GM11168 (cell line): ENCODE data around the gene SMG7.

Source experiments
- in situ Hi-C: fragments of 300-500 bp; cut with MboI; formaldehyde crosslinking; loops from one replicate; pipeline ENCODE4 v1.12.0; 2022; ENCODE audit warnings: low sequenced_read_pairs; ENCODE audit not compliant: unreplicated experiment

The SMG7 gene

GRCh38 chr1:183498342-183498991 is 26.2 kb downstream of the SMG7 start:
- in situ Hi-C loops: no loop called here

DNA sequence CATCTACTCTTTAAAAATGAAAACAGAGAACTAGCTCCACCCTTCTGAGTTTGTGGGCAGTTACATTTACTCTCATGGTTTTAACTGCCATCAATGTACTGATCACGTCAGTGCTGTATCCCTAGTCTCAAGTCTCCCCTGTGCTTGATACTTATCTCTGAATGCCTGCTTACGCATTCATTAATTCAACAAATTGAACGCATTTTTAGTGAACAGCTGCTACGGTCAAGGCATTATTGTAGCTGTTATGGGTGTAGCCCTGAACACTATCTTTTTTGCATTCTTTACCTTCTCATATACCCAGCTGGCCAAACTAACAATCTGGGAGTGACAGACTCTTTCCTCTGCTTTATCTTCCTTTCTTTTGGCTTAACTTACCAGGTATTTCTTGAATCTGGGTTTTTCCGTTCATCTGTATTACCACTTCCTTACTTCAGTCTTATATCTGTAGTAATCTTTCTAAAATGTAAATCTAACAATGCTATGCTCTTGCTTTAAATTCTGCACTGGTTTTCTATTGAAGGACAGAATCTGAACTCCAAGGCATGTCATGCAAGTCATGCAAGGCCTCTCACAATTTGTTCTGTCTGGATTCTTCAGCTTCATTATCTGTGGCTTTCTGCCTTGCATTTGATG is 33.3 kb downstream of the SMG7 start:
- in situ Hi-C loops: no loop called here

DNA sequence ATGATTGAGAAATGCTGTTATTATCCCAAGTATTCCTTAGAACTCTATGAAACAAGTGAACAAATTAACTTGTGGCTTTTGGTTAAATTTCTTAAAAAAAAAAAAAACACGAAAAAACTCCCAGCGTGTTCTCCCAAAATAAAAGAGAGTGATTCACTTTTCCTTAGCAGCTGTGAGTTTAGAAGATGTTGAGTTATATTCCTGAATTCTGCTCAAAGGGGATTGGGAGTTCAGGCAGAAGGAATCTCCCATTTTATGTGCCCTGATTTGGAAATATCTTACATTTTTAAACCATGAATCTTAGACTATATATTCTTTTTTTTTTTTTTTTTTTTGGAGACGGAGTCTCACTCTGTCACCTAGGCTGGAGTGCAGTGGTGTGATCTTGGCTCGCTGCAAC is 34.3 kb downstream of the SMG7 start:
- in situ Hi-C loops: no loop called here

- in situ Hi-C loops: no loop called here
Measured at GRCh38 chr1:183508694-183509093, 36.4 kb downstream of the SMG7 start.

DNA sequence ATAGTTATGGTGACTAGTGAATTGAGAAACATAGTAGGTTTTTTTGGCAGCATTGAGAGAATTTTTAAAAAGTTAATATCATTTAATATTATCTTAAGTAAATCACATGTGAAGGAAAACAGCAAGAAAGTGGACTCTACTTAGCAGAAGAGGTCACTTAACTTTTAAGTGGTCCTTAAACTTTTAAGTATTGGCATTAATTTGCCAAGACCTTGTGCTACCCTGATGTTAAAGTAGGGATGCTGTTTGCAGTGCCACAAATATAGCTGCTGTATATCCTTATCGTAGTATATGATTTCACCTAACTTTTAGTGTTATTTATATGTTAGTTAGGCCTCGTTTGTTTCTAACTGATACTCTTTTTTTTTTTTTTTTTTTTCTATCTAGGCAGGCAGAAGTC is 40.2 kb downstream of the SMG7 start:
- in situ Hi-C loops: no loop called here

GRCh38 chr1:183514235-183514634 is 41.9 kb downstream of the SMG7 start:
- in situ Hi-C loops: no loop called here

DNA sequence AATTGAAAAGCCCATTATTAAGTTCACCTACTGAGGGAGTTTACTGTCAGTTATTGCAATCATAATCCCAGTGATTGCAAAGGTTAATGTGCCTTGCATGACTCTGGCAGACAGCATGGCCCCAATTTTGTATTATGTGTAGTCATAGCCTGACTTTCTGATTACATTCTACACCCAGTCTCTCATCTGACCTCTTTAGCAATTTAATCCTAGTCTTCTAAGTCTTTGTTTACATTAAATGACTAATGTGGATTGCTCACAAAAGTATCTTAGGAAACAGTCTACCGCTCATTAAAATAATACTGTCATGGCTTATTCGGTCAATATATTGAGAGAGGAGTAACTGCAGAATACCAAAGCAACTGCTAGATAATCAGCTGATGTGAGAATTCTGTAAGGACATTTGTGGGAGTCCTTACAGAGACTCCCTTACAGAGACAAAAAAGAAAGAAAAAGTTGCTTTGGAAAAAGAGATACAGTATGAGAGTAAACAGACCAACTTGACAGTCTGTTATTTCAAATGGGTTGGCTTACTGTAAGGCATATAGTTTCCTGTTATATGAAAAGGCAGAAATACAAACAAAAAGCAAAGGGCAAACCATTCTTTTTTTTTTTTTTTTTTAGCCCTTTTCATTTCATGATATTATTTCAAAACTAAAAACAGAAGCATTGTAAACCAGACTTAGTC is 42.8 kb downstream of the SMG7 start:
- in situ Hi-C loops: no loop called here

DNA sequence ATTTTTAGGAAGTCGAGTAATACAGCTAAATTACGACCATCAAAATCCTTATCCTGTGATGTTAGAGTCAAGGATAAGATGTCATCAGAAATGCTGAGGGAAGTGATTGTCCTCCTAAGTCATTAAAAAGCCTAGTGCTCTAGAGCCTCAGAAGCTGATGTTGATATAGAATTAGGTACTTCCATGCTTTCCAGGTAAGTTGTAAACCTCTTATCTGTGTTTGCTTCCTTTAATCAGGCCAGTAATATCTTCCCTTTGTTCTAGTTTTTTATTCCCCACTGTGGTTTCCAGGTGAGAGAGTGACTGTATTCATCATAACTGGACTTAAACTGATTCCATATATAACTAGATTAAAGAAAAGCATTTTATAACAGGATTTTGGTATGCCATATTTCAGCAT is 44.4 kb downstream of the SMG7 start:
- in situ Hi-C loops: no loop called here

DNA sequence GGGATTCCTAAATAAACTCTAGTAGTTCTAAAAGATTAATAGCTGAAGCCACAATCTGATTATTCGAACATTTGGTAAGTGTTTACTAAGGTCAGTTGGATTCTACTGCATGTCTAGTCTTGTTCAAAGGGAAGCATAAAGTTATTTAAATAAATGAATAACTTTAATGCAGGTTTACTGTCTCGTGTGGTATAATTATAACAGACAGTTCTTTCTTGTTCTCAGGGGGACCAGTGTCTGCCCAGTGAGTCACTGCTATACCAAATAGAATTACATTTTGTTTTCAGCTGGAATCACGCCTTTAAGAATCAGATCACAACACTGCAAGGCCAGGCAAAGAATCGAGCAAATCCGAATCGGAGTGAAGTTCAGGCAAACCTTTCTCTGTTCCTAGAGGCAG is 45.1 kb downstream of the SMG7 start:
- in situ Hi-C loops: no loop called here

- in situ Hi-C loops: no loop called here
Measured at GRCh38 chr1:183520379-183520778, 48.1 kb downstream of the SMG7 start.

- in situ Hi-C loops: no loop called here
Measured at GRCh38 chr1:183522104-183522503, 49.8 kb downstream of the SMG7 start.

DNA sequence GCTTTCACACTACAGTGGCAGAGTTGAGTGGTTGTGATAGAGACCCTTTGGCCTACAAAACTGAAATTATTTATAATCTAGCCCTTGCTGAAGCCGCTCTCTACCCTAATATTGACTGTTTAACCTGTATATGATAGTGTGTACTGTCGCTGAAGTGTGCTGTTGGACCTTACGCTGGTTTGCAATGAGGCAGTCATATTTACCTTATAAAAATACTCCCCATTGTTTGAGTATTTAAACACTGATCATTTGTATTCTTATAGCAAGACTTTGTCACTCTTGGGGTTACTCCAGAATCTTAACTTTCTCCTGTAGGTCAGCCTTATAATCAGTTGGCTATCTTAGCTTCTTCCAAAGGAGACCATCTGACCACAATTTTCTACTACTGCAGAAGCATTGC is 56.3 kb downstream of the SMG7 start:
- in situ Hi-C loops: no loop called here

DNA sequence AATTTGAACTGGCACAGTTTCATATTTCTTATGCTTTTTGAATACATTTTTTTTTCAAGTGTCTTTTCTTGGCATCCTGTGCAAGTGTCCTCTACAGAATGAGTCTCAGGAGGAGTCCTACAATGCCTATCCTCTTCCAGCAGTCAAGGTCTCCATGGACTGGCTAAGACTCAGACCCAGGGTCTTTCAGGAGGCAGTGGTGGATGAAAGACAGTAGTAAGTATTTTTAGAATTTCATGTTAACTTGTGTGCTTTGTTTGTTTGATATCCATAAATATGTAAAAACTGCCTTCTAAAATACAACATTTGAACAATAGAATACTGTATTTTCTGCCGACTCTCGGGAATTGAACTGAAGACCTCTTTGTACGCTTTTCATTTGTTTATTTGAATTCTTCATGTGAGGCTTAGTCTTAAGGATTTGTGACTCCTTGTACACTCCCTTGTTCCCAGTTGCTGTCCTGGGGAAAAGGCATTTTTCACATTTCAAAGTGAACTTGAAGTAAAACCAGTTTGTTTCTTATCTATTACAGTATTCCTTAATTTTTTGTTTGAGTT is 61.4 kb downstream of the SMG7 start:
- in situ Hi-C loops: no loop called here

DNA sequence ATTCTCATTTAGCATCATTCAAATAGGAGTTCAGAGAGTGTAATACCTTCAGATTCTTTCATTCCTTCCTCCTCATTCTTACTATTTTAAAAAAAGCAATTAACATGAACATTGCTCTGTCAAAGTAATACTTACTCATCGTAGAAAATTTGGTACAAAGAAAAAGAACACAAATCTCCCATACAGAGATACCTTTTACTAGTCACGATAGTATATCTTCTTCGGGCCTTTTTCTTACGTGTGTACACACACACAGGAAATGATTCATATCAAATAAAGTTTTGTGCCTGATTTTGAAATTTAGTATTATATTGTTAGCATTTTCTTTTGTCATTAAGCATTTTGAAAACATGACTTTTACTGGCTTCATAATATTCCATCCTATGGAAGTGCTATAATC is 65.1 kb downstream of the SMG7 start:
- in situ Hi-C loops: no loop called here

DNA sequence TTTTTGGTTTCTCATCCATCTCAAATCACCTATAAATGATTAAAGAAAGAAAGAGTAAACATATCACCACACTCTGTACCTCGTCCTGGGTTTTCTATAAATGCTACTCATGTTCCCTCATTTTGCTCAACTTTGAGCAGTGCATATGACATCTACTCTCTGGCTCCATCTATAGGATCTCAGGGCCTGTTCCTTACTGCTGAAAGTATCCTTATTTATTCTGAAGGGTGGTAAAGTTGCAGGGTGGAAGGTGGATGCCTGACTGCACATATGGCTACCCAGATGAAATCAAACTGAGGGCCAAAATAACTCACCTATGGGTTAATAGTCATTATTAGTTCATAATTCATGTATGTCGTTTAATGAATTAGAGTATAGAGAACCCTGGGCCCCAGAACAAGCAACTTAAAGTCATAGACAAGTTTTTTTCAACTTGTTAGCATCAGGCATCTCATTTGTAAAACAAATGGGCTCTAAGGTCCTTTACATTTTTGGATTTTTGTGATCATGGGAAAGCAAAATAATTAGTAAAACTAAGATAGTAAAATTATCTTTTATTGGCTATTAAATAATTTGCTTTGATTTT is 71.4 kb downstream of the SMG7 start:
- in situ Hi-C loops: no loop called here

DNA sequence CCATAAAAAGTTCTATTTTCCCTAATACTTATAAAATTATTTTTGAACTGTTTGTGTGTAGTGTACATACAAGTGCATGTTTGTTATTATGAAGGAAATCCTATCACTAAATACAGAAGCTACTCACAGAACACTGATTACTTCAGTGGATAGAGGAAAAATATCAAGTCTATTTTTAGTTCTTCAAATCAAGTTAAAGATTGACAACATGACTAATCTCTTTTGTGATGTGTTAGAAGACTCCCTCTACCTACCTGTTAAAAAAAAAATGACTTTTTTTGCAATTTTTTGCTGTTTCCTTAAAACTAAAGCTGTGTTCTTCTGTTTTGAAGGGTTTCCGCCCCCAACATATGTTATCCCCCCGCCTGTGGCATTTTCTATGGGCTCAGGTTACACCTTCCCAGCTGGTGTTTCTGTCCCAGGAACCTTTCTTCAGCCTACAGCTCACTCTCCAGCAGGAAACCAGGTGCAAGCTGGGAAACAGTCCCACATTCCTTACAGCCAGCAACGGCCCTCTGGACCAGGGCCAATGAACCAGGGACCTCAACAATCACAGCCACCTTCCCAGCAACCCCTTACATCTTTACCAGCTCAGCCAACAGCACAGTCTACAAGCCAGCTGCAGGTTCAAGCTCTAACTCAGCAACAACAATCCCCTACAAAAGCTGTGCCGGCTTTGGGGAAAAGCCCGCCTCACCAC is 72.4 kb downstream of the SMG7 start:
- in situ Hi-C loops: no loop called here

- in situ Hi-C loops: no loop called here
Measured at GRCh38 chr1:183546427-183546826, 74.1 kb downstream of the SMG7 start.

DNA sequence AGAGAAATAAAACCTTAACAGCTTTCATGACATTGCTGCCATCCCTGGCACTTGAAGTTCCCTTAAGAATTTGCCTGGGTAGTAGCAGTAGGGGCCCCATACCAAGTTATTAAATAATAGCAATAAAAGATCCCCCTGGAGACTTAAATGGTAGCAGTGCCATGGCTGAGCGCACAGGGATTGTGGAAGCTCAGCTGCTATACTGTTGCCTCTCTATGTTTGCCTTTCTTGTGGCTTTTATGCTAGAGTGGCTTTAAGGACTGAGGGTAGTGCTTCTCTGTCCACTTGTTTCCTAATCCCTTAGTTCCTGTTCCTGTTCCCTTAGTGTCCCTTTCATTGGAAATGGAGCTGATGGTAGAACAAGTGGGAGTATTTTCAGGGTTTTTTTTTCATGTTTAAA is 75.8 kb downstream of the SMG7 start:
- in situ Hi-C loops: no loop called here

- in situ Hi-C loops: no loop called here
Measured at GRCh38 chr1:183550915-183551314, 78.6 kb downstream of the SMG7 start.

- in situ Hi-C loops: no loop called here
Measured at GRCh38 chr1:183551924-183552323, 79.6 kb downstream of the SMG7 start.

- in situ Hi-C loops: no loop called here
Measured at GRCh38 chr1:183552441-183552840, 80.1 kb downstream of the SMG7 start.
